Hepatocyte (in vitro differentiated cells): Measurements from ENCODE around the gene AP4S1. TPM values are rescaled to one million over a fixed set of nuclear protein-coding genes. Genes with fewer than 3 reads are reported as not detected.

Experiments
- DNase-seq: peaks from one replicate; pipeline ENCODE4 v3.0.0-alpha.2; 2016; ENCODE audit warnings: low spot score
- H2AFZ ChIP-seq: fragments of 200-600 bp; sonication (generic); 2 replicates; pipeline ENCODE4 v1.6.0; 2016; ENCODE audit warnings: antibody characterized with exemption, mild to moderate bottlenecking
- H3K27ac ChIP-seq: fragments of 200-600 bp; sonication (generic); 2 replicates; pipeline ENCODE4 v1.5.1; 2016; ENCODE audit warnings: mild to moderate bottlenecking
- H3K27me3 ChIP-seq: fragments of 200-600 bp; sonication (generic); 2 replicates; pipeline ENCODE4 v1.6.1; 2016
- H3K36me3 ChIP-seq: fragments of 200-600 bp; sonication (generic); replicated peaks from 2 replicates; pipeline ENCODE4 v1.5.1; 2016; ENCODE audit warnings: low read depth; ENCODE audit not compliant: insufficient read depth
- H3K4me1 ChIP-seq: fragments of 200-600 bp; sonication (generic); 2 replicates; pipeline ENCODE4 v1.5.1; 2016; ENCODE audit warnings: mild to moderate bottlenecking, moderate library complexity; ENCODE audit not compliant: insufficient read depth
- H3K4me2 ChIP-seq: fragments of 200-600 bp; sonication (generic); 2 replicates; pipeline ENCODE4 v1.6.0; 2016
- H3K4me3 ChIP-seq: fragments of 200-600 bp; sonication (generic); 2 replicates; pipeline ENCODE4 v1.5.1; 2016; ENCODE audit warnings: mild to moderate bottlenecking
- H3K79me2 ChIP-seq: fragments of 200-600 bp; sonication (generic); 2 replicates; pipeline ENCODE4 v1.6.0; 2017; ENCODE audit warnings: mild to moderate bottlenecking
- H3K9me2 ChIP-seq: fragments of 200-600 bp; sonication (generic); replicated peaks from 2 replicates; pipeline ENCODE4 v1.6.0; 2017; ENCODE audit warnings: mild to moderate bottlenecking; ENCODE audit not compliant: insufficient read depth
- H3K9me3 ChIP-seq: fragments of 200-600 bp; sonication (generic); 2 replicates; pipeline ENCODE4 v1.5.1; 2016; ENCODE audit warnings: low read depth, mild to moderate bottlenecking
- H4K20me1 ChIP-seq: fragments of 200-600 bp; sonication (generic); 2 replicates; pipeline ENCODE4 v1.6.0; 2016; ENCODE audit warnings: mild to moderate bottlenecking; ENCODE audit not compliant: insufficient read depth, poor library complexity, severe bottlenecking
- EZH2 ChIP-seq: fragments of 200-600 bp; sonication (generic); IDR thresholded peaks from 2 replicates; pipeline ENCODE4 v1.6.1; 2016; ENCODE audit warnings: antibody characterized with exemption, mild to moderate bottlenecking, borderline replicate concordance
- EZH2phosphoT487 ChIP-seq: fragments of 200-600 bp; sonication (generic); IDR thresholded peaks from one replicate; pipeline ENCODE4 v1.6.1; 2018; ENCODE audit warnings: antibody characterized with exemption, mild to moderate bottlenecking, low read depth, moderate library complexity; ENCODE audit not compliant: unreplicated experiment, severe bottlenecking
- WGBS: methylation state at CpG from one replicate; pipeline ENCODE4 v1.1.6; 2016; ENCODE audit warnings: low lambda C conversion rate; ENCODE audit errors: missing lambda C conversion rate; 5-methylcytosine and 5-hydroxymethylcytosine counted together
- polyA plus RNA-seq: library from polyadenylated mRNA; unstranded; fragments of >200 nt; fragmentation: Nextera tagmentation; extraction: Ambion mirVana; gene quantifications from 2 replicates; pipeline ENCODE4 v1.2.1, GENCODE V29; 2016
- total RNA-seq: library from RNA; depleted of rRNA; stranded (reverse); fragments of >200 nt; gene quantifications from 2 replicates; pipeline ENCODE4 v1.2.3, GENCODE V29; 2014
- TF ChIP-seq, protein P1 (sequence below): fragments of 200-600 bp; sonication (generic); IDR thresholded peaks from 2 replicates; pipeline ENCODE4 v1.5.1; 2016; ENCODE audit warnings: antibody characterized with exemption, mild to moderate bottlenecking; ENCODE audit not compliant: poor library complexity

Gene AP4S1
- total and polyA plus RNA-seq, 2 experiments from 2014 or later: 5.2 to 14.0 TPM

DNA sequence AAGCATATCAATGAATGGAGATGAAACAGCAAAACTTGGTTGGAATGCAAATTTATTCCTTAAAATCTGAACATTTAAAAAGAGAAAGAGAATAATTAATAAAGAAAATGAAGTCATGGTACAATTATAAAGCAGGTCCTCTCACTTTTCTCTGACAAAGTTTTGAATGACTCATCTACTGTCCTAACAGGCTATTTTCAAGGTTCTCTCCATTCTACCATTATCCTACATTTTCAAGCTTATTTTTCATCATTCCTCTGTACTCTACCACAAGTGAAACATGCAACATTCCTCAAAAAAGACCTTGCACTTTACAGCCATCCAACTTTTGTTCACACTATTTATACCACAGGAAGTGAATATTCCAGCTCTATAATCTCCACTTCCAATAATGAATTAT is 36.9 kb upstream of the AP4S1 start:
- Histone ChIP-seq H3K79me2 (peaks cover 100% of the 10 kb centered on the region), H3K27ac (no peak overlapping the region), H4K20me1 (peaks cover 71% of the 10 kb centered on the region), H3K4me2 (no peak overlapping the region), H3K9me3 (no peaks in the 10 kb centered on the region), H3K4me1 (peaks cover 3% of the 10 kb centered on the region), H3K36me3 (no peaks in the 10 kb centered on the region), H3K27me3 (no peaks in the 10 kb centered on the region), H2AFZ (no peak overlapping the region), H3K4me3 (no peak overlapping the region), H3K9me2 (no peaks in the 10 kb centered on the region)
- DNase-seq: no peak
- TF ChIP-seq, protein P1, sequence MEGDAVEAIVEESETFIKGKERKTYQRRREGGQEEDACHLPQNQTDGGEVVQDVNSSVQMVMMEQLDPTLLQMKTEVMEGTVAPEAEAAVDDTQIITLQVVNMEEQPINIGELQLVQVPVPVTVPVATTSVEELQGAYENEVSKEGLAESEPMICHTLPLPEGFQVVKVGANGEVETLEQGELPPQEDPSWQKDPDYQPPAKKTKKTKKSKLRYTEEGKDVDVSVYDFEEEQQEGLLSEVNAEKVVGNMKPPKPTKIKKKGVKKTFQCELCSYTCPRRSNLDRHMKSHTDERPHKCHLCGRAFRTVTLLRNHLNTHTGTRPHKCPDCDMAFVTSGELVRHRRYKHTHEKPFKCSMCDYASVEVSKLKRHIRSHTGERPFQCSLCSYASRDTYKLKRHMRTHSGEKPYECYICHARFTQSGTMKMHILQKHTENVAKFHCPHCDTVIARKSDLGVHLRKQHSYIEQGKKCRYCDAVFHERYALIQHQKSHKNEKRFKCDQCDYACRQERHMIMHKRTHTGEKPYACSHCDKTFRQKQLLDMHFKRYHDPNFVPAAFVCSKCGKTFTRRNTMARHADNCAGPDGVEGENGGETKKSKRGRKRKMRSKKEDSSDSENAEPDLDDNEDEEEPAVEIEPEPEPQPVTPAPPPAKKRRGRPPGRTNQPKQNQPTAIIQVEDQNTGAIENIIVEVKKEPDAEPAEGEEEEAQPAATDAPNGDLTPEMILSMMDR: no peak
- no peak for TF ChIP-seq EZH2
- no peak for TF ChIP-seq EZH2phosphoT487

DNA sequence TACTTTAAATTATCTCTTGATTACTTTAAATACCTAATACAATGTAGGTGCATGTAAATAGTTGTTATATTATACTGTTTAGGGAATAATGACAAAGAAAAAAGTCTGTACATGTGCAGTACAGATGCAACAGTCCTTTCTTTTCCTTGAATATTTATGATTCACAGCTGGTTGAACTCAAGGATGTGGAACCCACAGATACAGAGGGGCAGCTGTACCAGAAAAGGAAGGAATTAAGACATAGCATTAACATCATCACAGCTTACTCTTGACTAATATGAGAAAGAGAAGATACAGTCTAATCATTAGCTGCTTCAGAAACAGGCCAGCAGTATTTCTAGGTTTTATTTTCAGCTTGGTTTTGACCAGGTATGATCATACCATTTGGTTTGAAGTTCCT is 34.7 kb upstream of the AP4S1 start:
- Histone ChIP-seq H2AFZ (no peak overlapping the region), H4K20me1 (peaks cover 85% of the 10 kb centered on the region), H3K9me3 (no peaks in the 10 kb centered on the region), H3K9me2 (no peaks in the 10 kb centered on the region), H3K27ac (no peak overlapping the region), H3K79me2 (peaks cover 100% of the 10 kb centered on the region), H3K27me3 (no peaks in the 10 kb centered on the region), H3K4me3 (no peak overlapping the region), H3K36me3 (no peaks in the 10 kb centered on the region), H3K4me2 (no peak overlapping the region), H3K4me1 (peaks cover 5% of the 10 kb centered on the region)
- TF ChIP-seq EZH2 (no peak), EZH2phosphoT487 (no peak)
- TF ChIP-seq, protein P1: no peak
- DNase-seq: no peak

DNA sequence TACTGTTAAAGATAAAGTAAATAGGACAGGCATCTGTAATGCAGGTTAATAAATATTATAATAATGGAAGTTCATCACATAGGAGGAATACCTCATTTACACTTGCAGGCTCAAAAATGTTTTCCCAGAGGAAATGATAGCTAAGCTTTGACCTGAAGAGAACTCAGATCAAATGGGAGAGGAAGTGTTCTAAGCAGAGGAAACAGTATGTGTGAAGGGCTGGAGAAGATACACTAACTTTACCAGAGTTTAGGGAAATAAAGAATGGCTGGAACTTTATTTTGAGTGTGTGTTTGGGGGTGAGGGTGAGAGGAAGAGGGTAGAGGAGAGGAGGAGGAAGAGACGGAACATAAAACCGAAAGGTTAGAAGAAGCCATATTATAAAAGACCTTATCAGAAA is 34.0 kb upstream of the AP4S1 start:
- Histone ChIP-seq H3K27ac (no peak overlapping the region), H3K9me2 (no peaks in the 10 kb centered on the region), H3K79me2 (peaks cover 100% of the 10 kb centered on the region), H4K20me1 (peaks cover 88% of the 10 kb centered on the region), H3K4me2 (no peak overlapping the region), H3K36me3 (no peaks in the 10 kb centered on the region), H3K27me3 (no peaks in the 10 kb centered on the region), H3K9me3 (no peaks in the 10 kb centered on the region), H2AFZ (no peak overlapping the region), H3K4me3 (no peak overlapping the region), H3K4me1 (peaks cover 6% of the 10 kb centered on the region)
- no peak for DNase-seq
- TF ChIP-seq EZH2 (no peak), EZH2phosphoT487 (no peak)
- TF ChIP-seq, protein P1: no peak
- WGBS: 100% methylated on average over 2 of the region's 2 CpGs

DNA sequence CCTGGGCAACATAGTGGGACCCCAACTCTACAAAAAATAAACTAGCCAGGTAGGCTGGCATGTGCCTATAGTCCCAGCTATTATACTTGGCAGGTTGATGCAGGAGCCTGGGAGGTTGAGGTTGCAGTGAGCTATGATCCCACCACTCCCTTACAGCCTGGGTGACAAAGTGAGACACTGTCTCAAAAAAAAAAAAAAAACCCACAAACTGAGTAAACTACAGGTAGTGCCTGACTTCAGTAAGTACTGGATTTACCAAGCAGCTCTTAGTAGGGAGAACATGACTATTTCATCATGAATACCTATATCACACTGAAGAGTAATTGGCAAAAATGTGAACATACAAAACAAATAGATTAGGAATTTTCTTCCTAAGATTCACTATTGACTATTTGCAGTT is 32.4 kb upstream of the AP4S1 start:
- no peaks in the 10 kb centered on the region for H3K9me3 ChIP-seq
- H4K20me1 ChIP-seq: peaks cover 91% of the 10 kb centered on the region
- peaks cover 6% of the 10 kb centered on the region for H3K4me1 ChIP-seq

More for the DNA sequence above, 32.4 kb upstream of the AP4S1 start:
- Histone ChIP-seq H3K4me2 (no peak overlapping the region), H3K9me2 (no peaks in the 10 kb centered on the region), H3K27me3 (no peaks in the 10 kb centered on the region), H2AFZ (no peak overlapping the region), H3K4me3 (no peak overlapping the region), H3K27ac (no peak overlapping the region), H3K79me2 (peaks cover 100% of the 10 kb centered on the region), H3K36me3 (no peaks in the 10 kb centered on the region)
- no peak for DNase-seq
- no peak for TF ChIP-seq EZH2phosphoT487
- TF ChIP-seq, protein P1: no peak
- no peak for TF ChIP-seq EZH2
